ENCODE results near the gene HSD17B1.
"Not testable (repeated sequence)": the region's sequence is repeated elsewhere in the genome, so short reads cannot be mapped to it uniquely, and the experiment has no call there.

HSD17B1 gene

GRCh38 chr17:42548070-42548837 lies 4.5 kb upstream of the HSD17B1 start:
- DNase-seq, result no peak

GRCh38 chr17:42548993-42549755 lies 3.5 kb upstream of the HSD17B1 start:
- no peak for DNase-seq

GRCh38 chr17:42553161-42553818 lies 567 bp downstream of the HSD17B1 start:
- DNase-seq, result no peak

- DNase-seq, result no peak
Observed at GRCh38 chr17:42553866-42554249, 1.1 kb downstream of the HSD17B1 start.

- peak; percentile 80 for DNase-seq
Observed at GRCh38 chr17:42554250-42555121, 1.8 kb downstream of the HSD17B1 start.

GRCh38 chr17:42555122-42555622 lies 2.4 kb downstream of the HSD17B1 start:
- no peak for DNase-seq

- not testable (repeated sequence) for DNase-seq
Observed at GRCh38 chr17:42555961-42556617, 3.4 kb downstream of the HSD17B1 start.

GRCh38 chr17:42559075-42559474 lies 6.4 kb downstream of the HSD17B1 start:
- no peak for DNase-seq

- DNase-seq, result no peak
Observed at GRCh38 chr17:42560246-42560645, 7.5 kb downstream of the HSD17B1 start.

- peak; percentile 88 for DNase-seq
Observed at GRCh38 chr17:42561897-42562387, 9.2 kb downstream of the HSD17B1 start, which contains the start of gene COASY. Gene COASY, plus strand, starts transcription at chr17:42562148. Its CDS starts 475 bp downstream, at chr17:42562623.

GRCh38 chr17:42562388-42563142 lies 9.8 kb downstream of the HSD17B1 start:
- no peak for DNase-seq

- no peak for DNase-seq
Observed at GRCh38 chr17:42563143-42563509, 10.4 kb downstream of the HSD17B1 start.

- no peak for DNase-seq
Observed at GRCh38 chr17:42563543-42563942, 10.8 kb downstream of the HSD17B1 start.

- no peak for DNase-seq
Observed at GRCh38 chr17:42563950-42564349, 11.2 kb downstream of the HSD17B1 start.

- no peak for DNase-seq
Observed at GRCh38 chr17:42564815-42565522, 12.2 kb downstream of the HSD17B1 start.

- DNase-seq, result no peak
Observed at GRCh38 chr17:42565523-42566214, 12.9 kb downstream of the HSD17B1 start.

GRCh38 chr17:42566215-42566882 lies 13.6 kb downstream of the HSD17B1 start:
- DNase-seq, result no peak

- peak; percentile 83 for DNase-seq
Observed at GRCh38 chr17:42566883-42567573, 14.3 kb downstream of the HSD17B1 start, which contains the start of gene MLX. Gene MLX, plus strand, starts transcription at chr17:42567100. Its CDS starts 25 bp downstream, at chr17:42567125.
